DLD1 (cell line): Measurements from ENCODE around the gene PIPOX.
"Not testable (repeated sequence)": the region's sequence is repeated elsewhere in the genome, so short reads cannot be mapped to it uniquely, and the experiment has no call there.

Source experiments
- in situ Hi-C: cut with HindIII; loops from 2 replicates; pipeline ENCODE4 v1.10.0; 2017; ENCODE audit warnings: low sequenced_read_pairs

Gene PIPOX

GRCh38 chr17:29071303-29071702 lies 28.4 kb downstream of the PIPOX start:
- in situ Hi-C loops = no loop called here

- in situ Hi-C loops = no loop called here
Observed at GRCh38 chr17:29073045-29073444, 30.1 kb downstream of the PIPOX start.

- in situ Hi-C loops = no loop called here
Observed at GRCh38 chr17:29073520-29073919, 30.6 kb downstream of the PIPOX start.

- in situ Hi-C loops = no loop called here
Observed at GRCh38 chr17:29074488-29074887, 31.5 kb downstream of the PIPOX start.

- in situ Hi-C loops = no loop called here
Observed at GRCh38 chr17:29076087-29076486, 33.1 kb downstream of the PIPOX start.

GRCh38 chr17:29076722-29077121 lies 33.8 kb downstream of the PIPOX start:
- in situ Hi-C loops = no loop called here

- in situ Hi-C loops = no loop called here
Observed at GRCh38 chr17:29077320-29077719, 34.4 kb downstream of the PIPOX start.

GRCh38 chr17:29078183-29079045 lies 35.5 kb downstream of the PIPOX start:
- in situ Hi-C loops = no loop called here

- in situ Hi-C loops = no loop called here
Observed at GRCh38 chr17:29079433-29079832, 36.5 kb downstream of the PIPOX start.

- in situ Hi-C loops = loop anchor here (5.0 kb wide), 1 partner anchor 68 kb away; no protein-coding TSS in a partner anchor
Observed at GRCh38 chr17:29079887-29080286, 36.9 kb downstream of the PIPOX start.

- in situ Hi-C loops = loop anchor here (5.0 kb wide), 1 partner anchor 68 kb away; no protein-coding TSS in a partner anchor
Observed at GRCh38 chr17:29080323-29080722, 37.4 kb downstream of the PIPOX start.

GRCh38 chr17:29080965-29081364 lies 38.0 kb downstream of the PIPOX start:
- in situ Hi-C loops = loop anchor here (5.0 kb wide), 1 partner anchor 69 kb away; no protein-coding TSS in a partner anchor

- in situ Hi-C loops = loop anchor here (5.0 kb wide), 1 partner anchor 72 kb away; no protein-coding TSS in a partner anchor
Observed at GRCh38 chr17:29084541-29085146, 41.7 kb downstream of the PIPOX start.

- in situ Hi-C loops = no loop called here
Observed at GRCh38 chr17:29085223-29085622, 42.3 kb downstream of the PIPOX start.

GRCh38 chr17:29086628-29087332 lies 43.8 kb downstream of the PIPOX start:
- in situ Hi-C loops = no loop called here

GRCh38 chr17:29088782-29089181 lies 45.8 kb downstream of the PIPOX start:
- in situ Hi-C loops = not testable (repeated sequence)

- in situ Hi-C loops = no loop called here
Observed at GRCh38 chr17:29089601-29090044, 46.7 kb downstream of the PIPOX start.

GRCh38 chr17:29090108-29090507 lies 47.2 kb downstream of the PIPOX start:
- in situ Hi-C loops = no loop called here

- in situ Hi-C loops = no loop called here
Observed at GRCh38 chr17:29090750-29091605, 48.0 kb downstream of the PIPOX start.

GRCh38 chr17:29091606-29092289 lies 48.8 kb downstream of the PIPOX start:
- in situ Hi-C loops = no loop called here
